Naive thymus-derived CD8-positive, alpha-beta T cell (primary cell): Measurements from ENCODE around the gene PHLDB2. TPM values are rescaled to one million over a fixed set of nuclear protein-coding genes. Genes with fewer than 3 reads are reported as not detected.

Experiments
- ATAC-seq, 2 donors: fragments of 150-1000 bp; cut with Tn5 transposase in 1 of 2; sonication (Bioruptor Pico), chemical (Tn5 transposase) in 1 of 2; 1 replicate in 1 of 2; 2 replicates in 1 of 2; pipeline ENCODE4 v1.10.0; 2021; ENCODE audit warnings: mild to moderate bottlenecking in 2 of 2, moderate library complexity in 2 of 2
- POLR2A ChIA-PET: fragments of 350-600 bp; sonication (Branson Sonifier 250); formaldehyde crosslinking; loops from one replicate; lab custom pipeline; 2021; ENCODE audit warnings: antibody characterized with exemption; lab: Charles Lee
- DNase-seq, 10 donors: peaks; one replicate each; pipeline versions ENCODE4 v3.0.0 to v3.0.0-alpha.2; 2020 to 2022
- H3K27ac Mint-ChIP-seq, 10 donors: one replicate each; pipeline ENCODE4 v1.8.0; 2020 to 2022; ENCODE audit warnings: mild to moderate bottlenecking in 10 of 10, mixed read lengths in 10 of 10, moderate library complexity in 4 of 10, inconsistent platforms in 1 of 10
- H3K27me3 Mint-ChIP-seq, 5 donors: one replicate each; pipeline ENCODE4 v1.8.0; 2021 to 2022; ENCODE audit warnings: mixed read lengths in 5 of 5
- H3K36me3 Mint-ChIP-seq, 3 donors: one replicate each; pipeline ENCODE4 v1.8.0; 2020 to 2022; ENCODE audit warnings: mixed read lengths in 3 of 3, mild to moderate bottlenecking in 2 of 3, inconsistent platforms in 1 of 3
- H3K4me1 Mint-ChIP-seq, 4 donors: one replicate each; pipeline ENCODE4 v1.8.0; 2021 to 2022; ENCODE audit warnings: mixed read lengths in 4 of 4
- H3K4me3 Mint-ChIP-seq, 10 donors: one replicate each; pipeline ENCODE4 v1.8.0; 2020 to 2022; ENCODE audit warnings: mild to moderate bottlenecking in 10 of 10, mixed read lengths in 10 of 10, moderate library complexity in 6 of 10, inconsistent platforms in 1 of 10
- H3K9me3 Mint-ChIP-seq, 9 donors: one replicate each; pipeline ENCODE4 v1.8.0; 2020 to 2022; ENCODE audit warnings: mixed read lengths in 9 of 9, mild to moderate bottlenecking in 3 of 9, inconsistent platforms in 1 of 9, moderate library complexity in 1 of 9
- polyA plus RNA-seq, 3 donors: library from polyadenylated mRNA; unstranded; fragments of 300-500 nt; fragmentation: Illumina TruSeq; gene quantifications; one replicate each; pipeline ENCODE4 v1.2.3, GENCODE V29; 2021
- total RNA-seq, 8 experiments: library from RNA in 2 of 8; stranded (reverse) in 2 of 8; gene quantifications; one replicate each; pipeline ENCODE4 v1.2.3 and lab custom pipeline; 2021 to 2026

The PHLDB2 gene
- total and polyA plus RNA-seq, 5 experiments from 2014 or later: 0.46 to 4.6 (median 2.1) TPM

DNA sequence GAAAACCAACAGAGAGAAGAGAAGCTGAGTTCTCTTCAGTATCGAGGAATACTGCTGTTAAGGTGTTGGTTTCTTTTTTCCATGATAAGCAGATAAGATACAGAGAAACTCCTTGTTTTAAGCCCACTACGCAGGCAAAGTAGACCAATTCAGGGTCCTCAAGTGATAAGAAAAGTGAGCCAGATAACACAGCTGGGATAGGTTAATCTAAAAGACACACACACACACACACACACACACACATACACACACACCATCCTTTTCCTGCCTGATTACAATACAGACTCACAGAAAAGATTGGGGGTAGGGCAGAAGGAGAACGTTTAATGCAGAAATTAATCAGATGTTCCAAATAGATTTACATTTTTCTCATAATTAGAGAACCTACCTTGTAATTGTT is 6.5 kb upstream of the PHLDB2 start:
- Mint-ChIP-seq H3K36me3 (no peaks in the 10 kb centered on the region), H3K9me3 (no peaks in the 10 kb centered on the region), H3K4me3 (no peak overlapping the region), H3K4me1 (peaks cover 6 to 10% (median 8%) of the 10 kb centered on the region in 4 donors), H3K27ac (no peak overlapping the region), H3K27me3 (peaks cover 0 to 8% (median 6%) of the 10 kb centered on the region in 5 donors)
- no peak for DNase-seq
- POLR2A ChIA-PET: no interaction called here
- ATAC-seq: no peak

GRCh38 chr3:111853068-111853467 is 6.0 kb upstream of the PHLDB2 start:
- POLR2A ChIA-PET: no interaction called here
- DNase-seq (no peak), ATAC-seq (no peak)
- peaks cover 0 to 13% (median 6%) of the 10 kb centered on the region in 5 donors for H3K27me3 Mint-ChIP-seq
- no peaks in the 10 kb centered on the region for H3K36me3 Mint-ChIP-seq
- H3K9me3 Mint-ChIP-seq: no peaks in the 10 kb centered on the region
- H3K4me3 Mint-ChIP-seq: no peak overlapping the region
- peaks cover 6 to 10% (median 9%) of the 10 kb centered on the region in 4 donors for H3K4me1 Mint-ChIP-seq
- no peak overlapping the region for H3K27ac Mint-ChIP-seq

DNA sequence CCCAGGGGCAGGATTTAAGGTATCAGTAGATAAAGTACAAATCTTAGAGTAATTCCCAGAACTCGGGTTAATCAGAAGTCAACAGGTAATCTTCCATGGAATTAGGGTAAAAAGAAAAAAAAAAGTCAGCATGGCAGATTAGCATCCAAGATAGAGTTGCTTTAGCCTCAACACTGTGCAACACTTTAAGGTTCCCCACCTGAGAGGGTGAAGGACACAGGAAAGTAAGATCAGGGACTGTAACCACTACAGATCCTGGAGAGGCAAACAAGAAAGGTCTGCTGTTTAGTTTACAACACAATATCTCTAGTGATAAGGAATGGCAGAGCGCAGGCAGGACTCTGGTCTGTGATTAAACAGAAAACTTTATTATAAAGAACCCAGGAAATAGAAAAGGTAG is 4.1 kb upstream of the PHLDB2 start:
- Mint-ChIP-seq H3K4me1 (peaks cover 9 to 17% (median 12%) of the 10 kb centered on the region in 4 donors), H3K36me3 (no peaks in the 10 kb centered on the region), H3K9me3 (no peaks in the 10 kb centered on the region), H3K27ac (no peak overlapping the region), H3K27me3 (peaks cover 0 to 14% (median 6%) of the 10 kb centered on the region in 5 donors), H3K4me3 (no peak overlapping the region)
- no peak for DNase-seq
- POLR2A ChIA-PET: no interaction called here
- ATAC-seq: no peak

DNA sequence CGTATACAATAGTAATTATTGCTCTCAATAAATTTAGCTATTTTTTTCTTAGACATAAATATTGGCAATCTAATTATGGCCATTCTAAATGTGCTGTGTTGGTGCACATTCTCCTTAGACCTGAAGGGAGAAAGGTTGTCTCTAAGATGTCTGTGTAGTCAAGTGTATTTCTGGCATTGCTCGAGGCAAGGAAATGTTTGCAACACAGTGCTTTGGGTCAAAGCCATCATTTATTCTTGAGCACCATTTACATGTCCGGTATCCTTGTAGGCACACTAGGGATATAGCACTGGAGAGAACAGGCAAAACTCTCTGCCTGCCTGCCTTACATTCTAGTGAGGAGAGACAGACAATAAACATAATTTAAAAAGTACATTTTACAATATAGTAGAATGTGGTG is 2.6 kb upstream of the PHLDB2 start:
- ATAC-seq: no peak

DNA sequence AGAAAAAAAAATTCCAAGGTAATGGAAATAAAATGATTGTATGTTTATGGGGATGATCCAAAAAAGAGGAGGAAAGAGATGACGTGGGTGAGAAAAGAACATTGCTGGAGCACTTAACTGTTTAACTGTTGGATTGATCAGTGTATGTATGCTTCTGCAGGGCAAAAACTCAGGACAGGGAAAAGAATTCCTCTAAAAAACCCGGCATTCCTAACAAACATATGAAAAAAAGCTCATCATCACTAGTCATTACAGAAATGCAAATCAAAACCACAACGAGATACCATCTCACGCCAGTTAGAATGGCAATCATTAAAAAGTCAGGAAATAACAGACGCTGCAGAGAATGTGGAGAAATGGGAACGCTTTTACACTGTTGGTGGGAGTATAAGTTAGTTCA is 1.6 kb upstream of the PHLDB2 start:
- POLR2A ChIA-PET: interaction anchor here (0.6 kb wide), 1 partner anchor 258 kb away, joined by 4 read pairs; no protein-coding TSS in a partner anchor
- H3K9me3 Mint-ChIP-seq: no peaks in the 10 kb centered on the region
- H3K27ac Mint-ChIP-seq: no peak overlapping the region
- no peaks in the 10 kb centered on the region for H3K36me3 Mint-ChIP-seq
- DNase-seq (no peak), ATAC-seq (no peak)
- peaks cover 0 to 35% (median 5%) of the 10 kb centered on the region in 5 donors for H3K27me3 Mint-ChIP-seq
- H3K4me1 Mint-ChIP-seq: peaks cover 5 to 19% (median 13%) of the 10 kb centered on the region in 4 donors
- H3K4me3 Mint-ChIP-seq: peak overlapping the region in 4 of 10 donors; percentile 7 to 21 (median 14)

More for the DNA sequence above, 2.6 kb upstream of the PHLDB2 start:
- Mint-ChIP-seq H3K4me3 (peak overlapping the region in 1 of 10 donors; percentile 29), H3K27ac (no peak overlapping the region), H3K36me3 (no peaks in the 10 kb centered on the region), H3K4me1 (peaks cover 11 to 22% (median 17%) of the 10 kb centered on the region in 4 donors), H3K27me3 (peaks cover 0 to 26% (median 5%) of the 10 kb centered on the region in 5 donors), H3K9me3 (no peaks in the 10 kb centered on the region)
- POLR2A ChIA-PET: no interaction called here
- DNase-seq: no peak

- H3K27me3 Mint-ChIP-seq: peaks cover 5 to 47% (median 6%) of the 10 kb centered on the region in 5 donors
- peak overlapping the region; percentile 77 to 97 (median 94) for H3K4me3 Mint-ChIP-seq
- H3K36me3 Mint-ChIP-seq: no peaks in the 10 kb centered on the region
- ATAC-seq (no peak), DNase-seq (no peak)
- no peak overlapping the region for H3K27ac Mint-ChIP-seq
- H3K4me1 Mint-ChIP-seq: peaks cover 5 to 19% (median 13%) of the 10 kb centered on the region in 4 donors
- H3K9me3 Mint-ChIP-seq: no peaks in the 10 kb centered on the region
- POLR2A ChIA-PET: interaction anchor here (1.0 kb wide), 1 partner anchor 120 kb away, joined by 3 read pairs; the partner anchor contains the start of gene ABHD10
These were observed 423 bp upstream of the PHLDB2 start for GRCh38 chr3:111858642-111859041.

DNA sequence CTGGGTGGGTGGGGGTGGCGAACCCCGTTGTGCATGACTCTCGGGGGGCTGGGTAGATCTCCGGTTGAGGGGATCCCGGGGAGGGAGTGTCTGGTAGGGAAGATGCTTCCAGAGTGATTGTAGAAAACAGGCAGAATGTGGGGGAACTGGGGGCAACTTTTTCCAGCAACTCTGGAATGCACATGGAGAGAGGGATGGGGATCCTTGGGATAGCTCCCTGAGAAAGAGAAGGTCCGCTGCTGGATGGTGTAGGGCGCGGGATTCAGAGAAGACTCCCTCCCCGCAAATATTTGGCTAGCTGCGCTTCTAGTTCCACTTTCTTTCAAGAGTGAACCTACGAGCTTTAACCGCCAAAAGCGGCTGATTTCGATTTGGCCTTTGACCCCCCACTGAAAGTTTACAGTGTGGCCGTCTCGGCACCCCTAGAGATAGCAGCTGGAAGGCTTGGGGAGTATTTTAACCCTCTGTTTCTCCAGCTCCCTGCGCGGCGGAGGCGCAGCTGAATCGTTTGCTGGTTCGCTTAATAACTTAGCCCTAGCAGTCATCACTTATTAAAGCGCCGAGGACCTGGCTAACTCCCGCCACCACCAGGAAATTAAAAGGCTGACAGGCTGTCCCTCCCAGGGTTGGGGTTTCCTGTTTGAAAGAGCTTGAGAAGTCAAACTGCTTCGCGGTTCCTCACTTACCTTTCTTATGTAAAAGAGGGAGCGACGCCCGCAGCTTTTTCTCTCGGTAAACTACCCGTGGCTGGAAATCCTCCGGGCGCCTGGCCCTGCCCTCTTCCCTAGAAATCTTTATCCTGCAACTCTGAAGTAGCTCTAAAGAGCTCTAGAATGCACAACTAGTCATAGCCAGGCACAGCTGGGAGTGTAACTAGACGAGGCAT is 1.2 kb downstream of the PHLDB2 start:
- POLR2A ChIA-PET: interaction anchor here (1.1 kb wide), 1 partner anchor 119 kb away, joined by 5 read pairs; the partner anchor contains the start of gene ABHD10
- H3K4me3 Mint-ChIP-seq: peak overlapping the region; percentile 90 to 97 (median 94)
- H3K27ac Mint-ChIP-seq: peak overlapping the region; percentile 63 to 89 (median 82)
- no peaks in the 10 kb centered on the region for H3K9me3 Mint-ChIP-seq
- peaks cover 5 to 56% (median 9%) of the 10 kb centered on the region in 5 donors for H3K27me3 Mint-ChIP-seq
- DNase-seq (peak in 9 of 10 donors; percentile 1 to 66 (median 42)), ATAC-seq (peak; percentile 57 to 60)
- no peaks in the 10 kb centered on the region for H3K36me3 Mint-ChIP-seq
- peaks cover 5 to 29% (median 13%) of the 10 kb centered on the region in 4 donors for H3K4me1 Mint-ChIP-seq

DNA sequence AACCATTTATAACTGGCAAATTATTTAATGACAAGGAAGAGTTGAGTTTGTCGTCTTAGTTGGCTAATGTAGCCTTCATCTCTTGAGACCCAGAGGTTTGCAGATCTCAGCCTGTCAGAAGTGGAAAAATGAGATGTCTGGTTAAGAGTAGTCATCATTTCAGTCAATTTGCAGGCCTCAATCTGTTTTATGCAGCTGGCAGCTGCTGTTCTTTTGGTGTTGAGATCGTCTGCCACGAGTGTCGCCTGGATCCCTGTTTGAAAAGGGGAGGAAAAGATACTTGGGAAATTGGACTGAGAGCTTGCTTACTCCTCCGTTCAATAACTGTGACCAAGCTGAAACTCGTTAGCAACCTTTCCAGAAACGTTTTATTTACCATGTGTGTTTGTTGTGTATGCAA is 2.3 kb downstream of the PHLDB2 start:
- ATAC-seq (no peak), DNase-seq (no peak)
- H3K36me3 Mint-ChIP-seq: no peaks in the 10 kb centered on the region
- H3K4me1 Mint-ChIP-seq: peaks cover 5 to 29% (median 13%) of the 10 kb centered on the region in 4 donors
- H3K4me3 Mint-ChIP-seq: peak overlapping the region in 7 of 10 donors; percentile 92 to 97 (median 96)
- POLR2A ChIA-PET: no interaction called here
- peaks cover 5 to 56% (median 9%) of the 10 kb centered on the region in 5 donors for H3K27me3 Mint-ChIP-seq
- peak overlapping the region in 2 of 10 donors; percentile 49 to 63 for H3K27ac Mint-ChIP-seq
- H3K9me3 Mint-ChIP-seq: no peaks in the 10 kb centered on the region

DNA sequence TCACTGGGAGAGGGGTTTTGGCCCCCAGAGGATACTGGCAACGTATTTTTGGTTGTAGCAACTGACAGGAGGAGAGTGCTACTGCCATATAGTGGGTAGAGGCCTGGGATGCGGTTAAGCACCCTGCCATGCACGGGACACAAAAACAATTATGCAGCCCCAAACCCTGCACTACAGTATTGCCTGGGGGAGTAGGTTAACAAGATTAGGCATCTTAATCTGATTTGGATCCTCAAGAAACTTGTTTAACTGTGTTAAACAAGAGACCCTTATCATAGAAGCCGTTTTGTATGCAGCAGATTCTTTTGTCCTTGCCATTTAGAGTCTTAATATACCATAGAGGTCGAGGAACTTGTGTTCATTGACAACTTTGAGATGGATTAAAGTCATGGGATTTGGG is 3.4 kb downstream of the PHLDB2 start:
- Mint-ChIP-seq H3K4me1 (peaks cover 5 to 29% (median 13%) of the 10 kb centered on the region in 4 donors), H3K27me3 (peaks cover 2 to 49% (median 9%) of the 10 kb centered on the region in 5 donors), H3K36me3 (no peaks in the 10 kb centered on the region), H3K4me3 (no peak overlapping the region), H3K9me3 (no peaks in the 10 kb centered on the region), H3K27ac (peak overlapping the region in 1 of 10 donors; percentile 4)
- DNase-seq (no peak), ATAC-seq (no peak)
- POLR2A ChIA-PET: no interaction called here

DNA sequence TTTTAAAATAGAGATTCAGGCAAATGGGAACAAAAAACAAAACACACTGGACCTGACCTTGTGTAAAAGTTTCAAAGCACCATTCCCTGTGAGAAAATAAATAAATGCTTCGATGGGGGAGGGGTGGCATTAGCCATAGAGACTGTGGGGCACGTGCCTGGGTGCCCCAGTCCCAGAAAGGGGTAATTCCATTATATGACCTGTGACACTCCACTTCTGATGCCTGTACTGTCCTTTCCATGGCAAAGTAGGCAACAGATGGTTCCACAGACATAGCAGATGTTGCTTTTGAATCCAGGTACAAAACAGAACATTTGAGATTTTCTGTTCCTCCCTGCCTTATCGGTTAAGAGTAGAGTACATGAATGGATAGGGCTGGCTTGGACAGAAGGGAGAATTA is 3.9 kb downstream of the PHLDB2 start:
- ATAC-seq (no peak), DNase-seq (no peak)
- POLR2A ChIA-PET: no interaction called here
- H3K4me3 Mint-ChIP-seq: no peak overlapping the region
- no peaks in the 10 kb centered on the region for H3K9me3 Mint-ChIP-seq
- no peaks in the 10 kb centered on the region for H3K36me3 Mint-ChIP-seq
- peaks cover 5 to 29% (median 12%) of the 10 kb centered on the region in 4 donors for H3K4me1 Mint-ChIP-seq
- H3K27ac Mint-ChIP-seq: no peak overlapping the region
- peaks cover 0 to 44% (median 9%) of the 10 kb centered on the region in 5 donors for H3K27me3 Mint-ChIP-seq

DNA sequence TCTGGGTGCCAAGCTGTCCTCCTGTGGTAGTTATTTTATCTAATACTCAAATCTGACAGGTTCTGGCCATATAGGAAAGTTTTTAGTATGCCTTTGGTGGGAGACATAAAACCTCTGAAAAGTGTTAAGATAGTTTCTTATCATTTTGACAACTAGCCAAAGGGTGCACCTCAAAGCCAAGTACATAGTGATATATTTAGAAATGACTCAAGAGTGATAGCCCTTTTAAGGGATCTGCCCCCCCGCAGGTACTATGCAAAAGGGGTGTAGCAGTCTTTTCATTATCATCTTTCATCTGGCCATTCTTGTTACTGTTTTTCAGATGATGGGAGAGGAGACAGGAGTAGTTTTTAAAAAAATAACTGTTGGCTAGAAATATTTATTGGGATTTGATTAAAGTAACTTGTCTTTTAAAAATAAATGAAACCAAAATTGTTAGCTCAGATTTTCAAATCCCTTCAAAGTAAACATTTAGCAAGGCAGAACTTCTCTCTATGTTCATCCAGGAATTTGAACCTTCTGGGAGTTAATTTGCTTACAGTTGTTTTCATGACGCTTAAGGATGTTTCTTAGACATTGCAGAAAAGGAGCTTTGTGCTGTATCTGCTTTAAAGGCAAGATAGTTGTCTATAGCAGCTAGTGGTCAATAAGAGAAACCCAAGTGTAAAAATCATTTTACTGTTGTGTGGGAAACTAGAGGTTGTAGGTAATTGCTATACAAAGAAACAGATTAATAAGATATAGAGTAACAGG is 5.1 kb downstream of the PHLDB2 start:
- H3K9me3 Mint-ChIP-seq: no peaks in the 10 kb centered on the region
- no peak overlapping the region for H3K27ac Mint-ChIP-seq
- POLR2A ChIA-PET: interaction anchor here (0.9 kb wide), 1 partner anchor 25 kb away, joined by 3 read pairs; no protein-coding TSS in a partner anchor
- peaks cover 5 to 24% (median 12%) of the 10 kb centered on the region in 4 donors for H3K4me1 Mint-ChIP-seq
- no peak overlapping the region for H3K4me3 Mint-ChIP-seq
- DNase-seq: no peak
- no peaks in the 10 kb centered on the region for H3K36me3 Mint-ChIP-seq
- peaks cover 0 to 42% (median 6%) of the 10 kb centered on the region in 5 donors for H3K27me3 Mint-ChIP-seq
- no peak for ATAC-seq
